Measurements from ENCODE around the gene RASSF5. TPM values are rescaled to one million over a fixed set of nuclear protein-coding genes. Genes with fewer than 3 reads are reported as not detected.

Gene RASSF5
- total and polyA plus RNA-seq, 9 of the 15 experiments (the other 6 are each of a cell fraction or from before 2014, with no cell fraction given) = 6.1 to 41.0 (median 25.2) TPM

GRCh38 chr1:206590025-206590758 is 82.9 kb downstream of the RASSF5 start:
- POLR2A ChIA-PET = no interaction called here
- peak; percentile 77 for ATAC-seq
- Histone ChIP-seq H3K79me2 (ENCODE audit: control insufficient read depth, insufficient read depth, low read length) (no peaks in the 10 kb centered on the region), H3K27ac (ENCODE audit: extremely low read depth, low read depth, low read length) (peak overlapping the region; percentile 31; the same call in 1 of the 3 replicates), H3K36me3 (ENCODE audit: control insufficient read depth, insufficient read depth, low read length) (peaks cover 97% of the 10 kb centered on the region), H3K9me1 (ENCODE audit: control insufficient read depth, insufficient read depth, low read length) (no peaks in the 10 kb centered on the region), H3K9ac (ENCODE audit: insufficient read depth in 1 of 2, low read depth in 2 of 2, low read length in 2 of 2) (no peak overlapping the region), H3K4me3 (no peak overlapping the region), H2AFZ (ENCODE audit: low read depth, low read length) (no peak overlapping the region), H3K4me1 (replicated peaks in 1 of 2; ENCODE audit: control insufficient read depth in 2 of 2, insufficient read depth in 2 of 2, low read length in 2 of 2) (peaks cover 0 to 14% of the 10 kb centered on the region in 2 experiments; a peak in 2 of 5 replicates), H3K27me3 (ENCODE audit: control insufficient read depth in 2 of 2, insufficient read depth in 2 of 2, low read length in 2 of 2) (no peaks in the 10 kb centered on the region), H3K4me2 (ENCODE audit: insufficient read depth, low read length) (no peak overlapping the region), H3K9me3 (replicated peaks; ENCODE audit: control insufficient read depth, insufficient read depth, low read depth, low read length) (no peaks in the 10 kb centered on the region), H4K20me1 (replicated peaks; ENCODE audit: control insufficient read depth, insufficient read depth, low read length) (0 out of 2 replicates have a peak, but pooled peaks cover 3% of the 10 kb centered on the region)
- DNase-seq (ENCODE audit: extremely low read depth in 1 of 4, low spot score in 3 of 4) = peak; percentile 49 to 62 (median 58)
- WGBS (ENCODE audit: insufficient coverage, low coverage, missing lambda C conversion rate) = 19% methylated on average over 8 of the region's 8 CpGs
- BruUV-seq (replicated peaks) = no TSS peak
- intact Hi-C loops (cut with micrococcal nuclease) = no loop called here
- in situ Hi-C loops (cut with MboI) = loop anchor here (25.0 kb wide), 1 partner anchor 428 kb away; no protein-coding TSS in a partner anchor
- peak; percentile 74 for FAIRE-seq
- CTCF ChIA-PET (ENCODE audit: low intra/inter-chr PET ratio) = interaction anchor here (0.7 to 1.6 kb wide), 4 partner anchors 22 to 322 kb away, joined by 3 to 8 read pairs (median 4); partner anchors contain the start of gene EIF2D
- TF ChIP-seq ATF7 (IDR thresholded peaks at IDR 0.05) = peak; percentile 60; the same call in 1 of the 2 replicates
- peak in 1 of 2 experiments; percentile 38; a peak in 1 of 3 replicates for TF ChIP-seq CBX3 (IDR thresholded peaks at IDR 0.05; ENCODE audit: borderline replicate concordance in 1 of 2, low read length in 2 of 2)
- TF ChIP-seq TCF3 (CRISPR knock-in tag; IDR thresholded peaks at IDR 0.05) = peak; percentile 17; the same call in 1 of the 2 replicates
- TF ChIP-seq FOSL1 (tag; conservative IDR thresholded peaks at IDR 0.05) = peak; percentile 98
- no peak for TF ChIP-seq ID3 (CRISPR knock-in tag; IDR thresholded peaks at IDR 0.05)
- TF ChIP-seq ID3 (tag; IDR thresholded peaks at IDR 0.05) = 0 out of 2 replicates have a peak, but pooled peaks have one; percentile 35
- TF ChIP-seq STAT5A (IDR thresholded peaks at IDR 0.05; ENCODE audit: borderline replicate concordance, low read length) = peak; percentile 57; the same call in 1 of the 2 replicates
- no peak for TF ChIP-seq EP300 (IDR thresholded peaks at IDR 0.05; ENCODE audit: low read length)
- no peak for TF ChIP-seq CHD1 (IDR thresholded peaks at IDR 0.05; ENCODE audit: low read length)
- peak; percentile 46; the same call in 1 of the 2 replicates for TF ChIP-seq SMARCE1 (IDR thresholded peaks at IDR 0.05)
- TF ChIP-seq CTCFL (IDR thresholded peaks at IDR 0.05; ENCODE audit: borderline replicate concordance, insufficient read depth, low read depth, low read length, poor library complexity, severe bottlenecking) = peak; percentile 27
- peak; percentile 52; the same call in 1 of the 2 replicates for TF ChIP-seq SMARCA4 (IDR thresholded peaks at IDR 0.05)
- TF ChIP-seq NR2C2 (CRISPR knock-in tag; IDR thresholded peaks at IDR 0.05) = no peak; the same call in 1 of the 2 replicates
- peak; percentile 80; the same call in 1 of the 2 replicates for TF ChIP-seq NR2C2 (tag; IDR thresholded peaks at IDR 0.05)
- peak; percentile 7; the same call in 1 of the 2 replicates for TF ChIP-seq AFF4 (CRISPR knock-in tag; IDR thresholded peaks at IDR 0.05)
- TF ChIP-seq MCM7 (IDR thresholded peaks at IDR 0.05) = no peak

Data from K562 (cell line).